GM12878 (cell line): ENCODE measurements around the gene PFN3. TPM values are rescaled to one million over a fixed set of nuclear protein-coding genes. Genes with fewer than 3 reads are reported as not detected.

Source experiments
- CHD2 ChIP-seq: IDR thresholded peaks from 2 replicates; pipeline ENCODE4 v1.6.1; 2011; ENCODE audit warnings: low read depth, low read length, improper control_type of control experiment, borderline replicate concordance
- polyA plus RNA-seq, 11 experiments: library from polyadenylated mRNA; depleted of rRNA in 4 of 11; unstranded in 6 of 11; stranded (reverse) in 5 of 11; fragments of >200 nt; fragmentation: Nextera tagmentation in 4 of 11; fragmentation: Illumina TruSeq in 1 of 11; extraction: Ambion mirVana in 4 of 11; extraction: Trizol in 1 of 11; gene quantifications; 1 replicate in 1 of 11; 2 replicates in 10 of 11; pipeline versions ENCODE4 v1.2.1 to v1.2.3, GENCODE V29; 2011 to 2016; ENCODE audit warnings: inconsistent platforms in 2 of 11, missing spikeins in 2 of 11, low read depth in 1 of 11
- total RNA-seq, 4 experiments: library from RNA; depleted of rRNA in 3 of 4; stranded (reverse); fragments of >200 nt in 3 of 4; fragmentation: Illumina TruSeq in 1 of 4; extraction: Trizol in 1 of 4; gene quantifications; 2 replicates each; pipeline versions ENCODE4 v1.2.1 to v1.2.3, GENCODE V29; 2013 to 2021
- TF ChIP-seq, protein P1 (sequence below): fragments of 450-650 bp; IDR thresholded peaks from 2 replicates; pipeline ENCODE4 v1.6.1; 2017; ENCODE audit warnings: mild to moderate bottlenecking
- TF ChIP-seq, protein P2 (sequence below): IDR thresholded peaks from 2 replicates; pipeline ENCODE4 v1.6.1; 2012; ENCODE audit warnings: mild to moderate bottlenecking, low read depth, low read length

The PFN3 gene
- total and polyA plus RNA-seq, 10 of the 15 experiments (the other 5 are each of a cell fraction or from before 2014, with no cell fraction given), result not detected

DNA sequence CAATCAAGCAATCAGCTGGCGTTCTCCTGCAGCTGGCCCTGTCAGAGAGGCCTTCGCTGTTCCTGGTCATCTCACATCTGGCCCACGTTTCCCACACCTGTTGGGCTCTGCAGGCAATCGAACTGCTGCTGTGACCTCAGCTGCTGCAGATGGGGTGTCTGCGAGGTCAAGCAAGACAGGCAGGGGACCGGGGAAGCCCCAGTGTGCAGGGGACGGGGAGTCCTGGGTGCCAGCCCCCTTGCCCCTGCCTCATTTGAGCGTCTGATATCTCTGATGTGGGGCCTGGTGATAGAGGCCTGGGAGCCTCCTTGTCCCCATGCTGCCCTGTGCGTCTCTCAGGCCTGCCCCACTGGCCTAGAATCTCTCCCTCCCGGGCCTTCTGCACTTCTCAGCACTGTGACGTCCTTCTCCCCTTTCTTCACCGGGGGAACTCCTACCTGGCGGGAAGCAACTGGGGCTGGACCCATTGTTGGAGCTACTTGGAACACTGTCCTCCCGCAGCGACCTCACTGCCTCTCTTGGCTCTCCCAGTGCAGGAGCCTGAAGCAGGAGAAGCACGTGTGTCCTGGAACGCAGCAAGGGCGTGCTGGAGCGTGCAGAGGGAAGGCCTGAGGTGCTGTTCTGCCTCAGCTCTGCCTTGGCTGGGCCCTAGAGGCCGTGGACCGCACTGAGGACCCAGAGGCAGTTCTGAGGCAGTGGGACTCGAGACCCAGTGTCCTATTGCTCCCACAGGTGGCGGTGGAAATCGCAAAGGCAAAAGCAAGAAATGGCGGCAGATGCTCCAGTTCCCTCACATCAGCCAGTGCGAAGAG lies 29.9 kb upstream of the PFN3 start (continued):
- TF ChIP-seq, protein P1, sequence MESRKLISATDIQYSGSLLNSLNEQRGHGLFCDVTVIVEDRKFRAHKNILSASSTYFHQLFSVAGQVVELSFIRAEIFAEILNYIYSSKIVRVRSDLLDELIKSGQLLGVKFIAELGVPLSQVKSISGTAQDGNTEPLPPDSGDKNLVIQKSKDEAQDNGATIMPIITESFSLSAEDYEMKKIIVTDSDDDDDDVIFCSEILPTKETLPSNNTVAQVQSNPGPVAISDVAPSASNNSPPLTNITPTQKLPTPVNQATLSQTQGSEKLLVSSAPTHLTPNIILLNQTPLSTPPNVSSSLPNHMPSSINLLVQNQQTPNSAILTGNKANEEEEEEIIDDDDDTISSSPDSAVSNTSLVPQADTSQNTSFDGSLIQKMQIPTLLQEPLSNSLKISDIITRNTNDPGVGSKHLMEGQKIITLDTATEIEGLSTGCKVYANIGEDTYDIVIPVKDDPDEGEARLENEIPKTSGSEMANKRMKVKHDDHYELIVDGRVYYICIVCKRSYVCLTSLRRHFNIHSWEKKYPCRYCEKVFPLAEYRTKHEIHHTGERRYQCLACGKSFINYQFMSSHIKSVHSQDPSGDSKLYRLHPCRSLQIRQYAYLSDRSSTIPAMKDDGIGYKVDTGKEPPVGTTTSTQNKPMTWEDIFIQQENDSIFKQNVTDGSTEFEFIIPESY, result no peak
- TF ChIP-seq, protein P2, sequence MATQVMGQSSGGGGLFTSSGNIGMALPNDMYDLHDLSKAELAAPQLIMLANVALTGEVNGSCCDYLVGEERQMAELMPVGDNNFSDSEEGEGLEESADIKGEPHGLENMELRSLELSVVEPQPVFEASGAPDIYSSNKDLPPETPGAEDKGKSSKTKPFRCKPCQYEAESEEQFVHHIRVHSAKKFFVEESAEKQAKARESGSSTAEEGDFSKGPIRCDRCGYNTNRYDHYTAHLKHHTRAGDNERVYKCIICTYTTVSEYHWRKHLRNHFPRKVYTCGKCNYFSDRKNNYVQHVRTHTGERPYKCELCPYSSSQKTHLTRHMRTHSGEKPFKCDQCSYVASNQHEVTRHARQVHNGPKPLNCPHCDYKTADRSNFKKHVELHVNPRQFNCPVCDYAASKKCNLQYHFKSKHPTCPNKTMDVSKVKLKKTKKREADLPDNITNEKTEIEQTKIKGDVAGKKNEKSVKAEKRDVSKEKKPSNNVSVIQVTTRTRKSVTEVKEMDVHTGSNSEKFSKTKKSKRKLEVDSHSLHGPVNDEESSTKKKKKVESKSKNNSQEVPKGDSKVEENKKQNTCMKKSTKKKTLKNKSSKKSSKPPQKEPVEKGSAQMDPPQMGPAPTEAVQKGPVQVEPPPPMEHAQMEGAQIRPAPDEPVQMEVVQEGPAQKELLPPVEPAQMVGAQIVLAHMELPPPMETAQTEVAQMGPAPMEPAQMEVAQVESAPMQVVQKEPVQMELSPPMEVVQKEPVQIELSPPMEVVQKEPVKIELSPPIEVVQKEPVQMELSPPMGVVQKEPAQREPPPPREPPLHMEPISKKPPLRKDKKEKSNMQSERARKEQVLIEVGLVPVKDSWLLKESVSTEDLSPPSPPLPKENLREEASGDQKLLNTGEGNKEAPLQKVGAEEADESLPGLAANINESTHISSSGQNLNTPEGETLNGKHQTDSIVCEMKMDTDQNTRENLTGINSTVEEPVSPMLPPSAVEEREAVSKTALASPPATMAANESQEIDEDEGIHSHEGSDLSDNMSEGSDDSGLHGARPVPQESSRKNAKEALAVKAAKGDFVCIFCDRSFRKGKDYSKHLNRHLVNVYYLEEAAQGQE, result no peak
- 0 out of 2 replicates have a peak, but pooled peaks have one; percentile 18 for TF ChIP-seq CHD2
